HL-60 (cell line): ENCODE measurements around the gene MYO5B.

Source experiments
- GABPA ChIP-seq: IDR thresholded peaks from 2 replicates; pipeline ENCODE4 v1.6.1; 2012; ENCODE audit warnings: low read depth
- POLR2AphosphoS5 ChIP-seq: IDR thresholded peaks from 2 replicates; pipeline ENCODE4 v1.6.1; 2012; ENCODE audit warnings: low read depth
- REST ChIP-seq: IDR thresholded peaks from 2 replicates; pipeline ENCODE4 v1.6.1; 2012; ENCODE audit warnings: low read depth; ENCODE audit not compliant: insufficient replicate concordance
- TF ChIP-seq, protein P1 (sequence below): IDR thresholded peaks from one replicate; pipeline ENCODE4 v1.5.1; 2011; ENCODE audit warnings: low read length, control low read depth, inconsistent platforms; ENCODE audit not compliant: insufficient read depth

- TF ChIP-seq, protein P1, sequence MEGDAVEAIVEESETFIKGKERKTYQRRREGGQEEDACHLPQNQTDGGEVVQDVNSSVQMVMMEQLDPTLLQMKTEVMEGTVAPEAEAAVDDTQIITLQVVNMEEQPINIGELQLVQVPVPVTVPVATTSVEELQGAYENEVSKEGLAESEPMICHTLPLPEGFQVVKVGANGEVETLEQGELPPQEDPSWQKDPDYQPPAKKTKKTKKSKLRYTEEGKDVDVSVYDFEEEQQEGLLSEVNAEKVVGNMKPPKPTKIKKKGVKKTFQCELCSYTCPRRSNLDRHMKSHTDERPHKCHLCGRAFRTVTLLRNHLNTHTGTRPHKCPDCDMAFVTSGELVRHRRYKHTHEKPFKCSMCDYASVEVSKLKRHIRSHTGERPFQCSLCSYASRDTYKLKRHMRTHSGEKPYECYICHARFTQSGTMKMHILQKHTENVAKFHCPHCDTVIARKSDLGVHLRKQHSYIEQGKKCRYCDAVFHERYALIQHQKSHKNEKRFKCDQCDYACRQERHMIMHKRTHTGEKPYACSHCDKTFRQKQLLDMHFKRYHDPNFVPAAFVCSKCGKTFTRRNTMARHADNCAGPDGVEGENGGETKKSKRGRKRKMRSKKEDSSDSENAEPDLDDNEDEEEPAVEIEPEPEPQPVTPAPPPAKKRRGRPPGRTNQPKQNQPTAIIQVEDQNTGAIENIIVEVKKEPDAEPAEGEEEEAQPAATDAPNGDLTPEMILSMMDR: no peak
- TF ChIP-seq POLR2AphosphoS5 (no peak), REST (no peak), GABPA (no peak)
These were observed 161.9 kb downstream of the MYO5B start for GRCh38 chr18:50033004-50033403.
